HepG2 (cell line): Measurements from ENCODE around the gene ATAD3C. TPM values are rescaled to one million over a fixed set of nuclear protein-coding genes. Genes with fewer than 3 reads are reported as not detected.

Source experiments
- IRF9 ChIP-seq: sonication (generic); formaldehyde crosslinking; IDR thresholded peaks from 2 replicates; pipeline ENCODE4 v1.8.0; 2022; ENCODE audit warnings: missing genetic modification reagents, mild to moderate bottlenecking, borderline replicate concordance
- JUND ChIP-seq: sonication (generic); formaldehyde crosslinking; IDR thresholded peaks from 2 replicates; pipeline ENCODE4 v1.8.0; 2022; ENCODE audit warnings: mild to moderate bottlenecking, missing genetic modification reagents
- MIER3 ChIP-seq: IDR thresholded peaks from 2 replicates; pipeline ENCODE4 v1.6.1; 2016; ENCODE audit warnings: missing compliant biosample characterization, borderline replicate concordance
- MTA3 ChIP-seq: sonication (generic); formaldehyde crosslinking; IDR thresholded peaks from 2 replicates; pipeline ENCODE4 v1.4.0; 2020; ENCODE audit warnings: missing genetic modification reagents
- PHF8 ChIP-seq: sonication (generic); formaldehyde crosslinking; IDR thresholded peaks from 2 replicates; pipeline ENCODE4 v1.5.0; 2020; ENCODE audit warnings: missing genetic modification reagents
- SP2 ChIP-seq: sonication (generic); formaldehyde crosslinking; IDR thresholded peaks from 2 replicates; pipeline ENCODE4 v1.5.1; 2020; ENCODE audit warnings: mild to moderate bottlenecking, missing genetic modification reagents
- SSRP1 ChIP-seq: IDR thresholded peaks from 2 replicates; pipeline ENCODE4 v1.6.1; 2016; ENCODE audit warnings: control low read depth
- ZBTB3 ChIP-seq: sonication (generic); formaldehyde crosslinking; IDR thresholded peaks from 2 replicates; pipeline ENCODE4 v1.4.0; 2020; ENCODE audit warnings: low read depth, mild to moderate bottlenecking, moderate library complexity, missing genetic modification reagents, borderline replicate concordance
- ZC3H4 ChIP-seq: sonication (generic); formaldehyde crosslinking; IDR thresholded peaks from 2 replicates; pipeline ENCODE4 v1.4.0; 2020; ENCODE audit warnings: missing genetic modification reagents, borderline replicate concordance
- ZNF367 ChIP-seq: sonication (generic); formaldehyde crosslinking; IDR thresholded peaks from 2 replicates; pipeline ENCODE4 v1.4.0; 2020; ENCODE audit warnings: missing genetic modification reagents, borderline replicate concordance
- ZNF512B ChIP-seq: sonication (generic); formaldehyde crosslinking; IDR thresholded peaks from 2 replicates; pipeline ENCODE4 v1.5.1; 2020; ENCODE audit warnings: missing genetic modification reagents, mild to moderate bottlenecking, borderline replicate concordance
- ZNF547 ChIP-seq: sonication (generic); formaldehyde crosslinking; IDR thresholded peaks from 2 replicates; pipeline ENCODE4 v1.5.1; 2020; ENCODE audit warnings: mild to moderate bottlenecking, missing genetic modification reagents
- ZNF557 ChIP-seq: sonication (generic); formaldehyde crosslinking; IDR thresholded peaks from 2 replicates; pipeline ENCODE4 v1.4.0; 2020; ENCODE audit warnings: missing genetic modification reagents
- ZNF678 ChIP-seq: sonication (generic); formaldehyde crosslinking; IDR thresholded peaks from 2 replicates; pipeline ENCODE4 v1.4.0; 2020; ENCODE audit warnings: mild to moderate bottlenecking, missing genetic modification reagents
- ZNF772 ChIP-seq: sonication (generic); formaldehyde crosslinking; IDR thresholded peaks from 2 replicates; pipeline ENCODE4 v1.5.0; 2020; ENCODE audit warnings: mild to moderate bottlenecking, missing genetic modification reagents
- polyA plus RNA-seq, 8 experiments: library from polyadenylated mRNA; depleted of rRNA in 3 of 8; stranded (reverse) in 7 of 8; unstranded in 1 of 8; fragments of >200 nt; fragmentation: Illumina TruSeq in 4 of 8; extraction: Trizol in 4 of 8; gene quantifications; 2 replicates each; pipeline versions ENCODE4 v1.2.1 to v1.2.3, GENCODE V29; 2011 to 2016; ENCODE audit warnings: low read depth in 4 of 8, missing spikeins in 1 of 8, mixed read lengths in 1 of 8; ENCODE audit not compliant: insufficient read depth in 1 of 8
- total RNA-seq, 5 experiments: library from RNA; depleted of rRNA; stranded (reverse); fragments of >200 nt; fragmentation: Illumina TruSeq; extraction: Trizol; gene quantifications; 2 replicates each; pipeline ENCODE4 v1.2.3, GENCODE V29; 2016; ENCODE audit warnings: low read depth in 1 of 5
- TF ChIP-seq, protein P1 (sequence below): sonication (generic); formaldehyde crosslinking; IDR thresholded peaks from 2 replicates; pipeline ENCODE4 v1.9.0; 2021; ENCODE audit warnings: missing genetic modification reagents, mild to moderate bottlenecking, borderline replicate concordance
- TF ChIP-seq, protein P2 (sequence below): sonication (generic); formaldehyde crosslinking; conservative IDR thresholded peaks from 2 replicates; pipeline ENCODE4 v1.8.0; 2022; ENCODE audit warnings: low read depth, missing genetic modification reagents
- TF ChIP-seq, protein P3 (sequence below): sonication (generic); formaldehyde crosslinking; conservative IDR thresholded peaks from 2 replicates; pipeline ENCODE4 v1.8.0; 2022; ENCODE audit warnings: missing genetic modification reagents

ATAD3C gene
- total and polyA plus RNA-seq, 2 of the 13 experiments (the other 11 are each of a cell fraction or from before 2014, with no cell fraction given) = 2.4 to 3.2 TPM

DNA sequence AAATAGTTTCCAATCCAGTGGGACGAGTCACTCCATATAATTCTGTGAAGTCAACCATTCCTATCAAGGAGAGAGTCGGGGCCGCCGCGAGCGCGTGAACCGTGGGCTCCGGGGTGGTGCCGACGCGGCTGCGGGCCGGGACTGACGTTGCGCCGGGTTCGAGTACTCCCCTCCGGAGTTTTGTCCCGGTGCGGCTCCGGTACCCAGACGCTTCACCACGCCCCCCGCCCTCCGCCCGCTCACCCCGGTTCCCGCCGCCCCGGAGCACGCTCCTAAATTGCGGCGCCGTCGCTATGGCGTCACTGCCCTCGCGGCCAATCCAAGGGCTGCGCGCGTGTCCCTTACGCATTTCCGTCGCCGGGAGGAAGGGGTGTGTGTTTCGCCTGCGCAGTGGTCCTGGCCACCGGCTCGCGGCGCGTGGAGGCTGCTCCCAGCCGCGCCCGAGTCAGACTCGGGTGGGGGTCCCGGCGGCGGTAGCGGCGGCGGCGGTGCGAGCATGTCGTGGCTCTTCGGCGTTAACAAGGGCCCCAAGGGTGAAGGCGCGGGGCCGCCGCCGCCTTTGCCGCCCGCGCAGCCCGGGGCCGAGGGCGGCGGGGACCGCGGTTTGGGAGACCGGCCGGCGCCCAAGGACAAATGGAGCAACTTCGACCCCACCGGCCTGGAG is 22.0 kb downstream of the ATAD3C start, which contains the start of gene ATAD3B (continued):
- TF ChIP-seq, protein P1, sequence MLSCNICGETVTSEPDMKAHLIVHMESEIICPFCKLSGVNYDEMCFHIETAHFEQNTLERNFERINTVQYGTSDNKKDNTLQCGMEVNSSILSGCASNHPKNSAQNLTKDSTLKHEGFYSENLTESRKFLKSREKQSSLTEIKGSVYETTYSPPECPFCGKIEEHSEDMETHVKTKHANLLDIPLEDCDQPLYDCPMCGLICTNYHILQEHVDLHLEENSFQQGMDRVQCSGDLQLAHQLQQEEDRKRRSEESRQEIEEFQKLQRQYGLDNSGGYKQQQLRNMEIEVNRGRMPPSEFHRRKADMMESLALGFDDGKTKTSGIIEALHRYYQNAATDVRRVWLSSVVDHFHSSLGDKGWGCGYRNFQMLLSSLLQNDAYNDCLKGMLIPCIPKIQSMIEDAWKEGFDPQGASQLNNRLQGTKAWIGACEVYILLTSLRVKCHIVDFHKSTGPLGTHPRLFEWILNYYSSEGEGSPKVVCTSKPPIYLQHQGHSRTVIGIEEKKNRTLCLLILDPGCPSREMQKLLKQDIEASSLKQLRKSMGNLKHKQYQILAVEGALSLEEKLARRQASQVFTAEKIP (CRISPR knock-in tag) = no peak
- no peak for TF ChIP-seq ZNF557 (CRISPR knock-in tag)
- TF ChIP-seq IRF9 (CRISPR knock-in tag) = no peak
- no peak for TF ChIP-seq SSRP1 (CRISPR knock-in tag)
- peak; percentile 32 for TF ChIP-seq PHF8 (CRISPR knock-in tag)
- TF ChIP-seq, protein P2, sequence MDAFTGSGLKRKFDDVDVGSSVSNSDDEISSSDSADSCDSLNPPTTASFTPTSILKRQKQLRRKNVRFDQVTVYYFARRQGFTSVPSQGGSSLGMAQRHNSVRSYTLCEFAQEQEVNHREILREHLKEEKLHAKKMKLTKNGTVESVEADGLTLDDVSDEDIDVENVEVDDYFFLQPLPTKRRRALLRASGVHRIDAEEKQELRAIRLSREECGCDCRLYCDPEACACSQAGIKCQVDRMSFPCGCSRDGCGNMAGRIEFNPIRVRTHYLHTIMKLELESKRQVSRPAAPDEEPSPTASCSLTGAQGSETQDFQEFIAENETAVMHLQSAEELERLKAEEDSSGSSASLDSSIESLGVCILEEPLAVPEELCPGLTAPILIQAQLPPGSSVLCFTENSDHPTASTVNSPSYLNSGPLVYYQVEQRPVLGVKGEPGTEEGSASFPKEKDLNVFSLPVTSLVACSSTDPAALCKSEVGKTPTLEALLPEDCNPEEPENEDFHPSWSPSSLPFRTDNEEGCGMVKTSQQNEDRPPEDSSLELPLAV (CRISPR knock-in tag) = no peak
- no peak for TF ChIP-seq JUND (CRISPR knock-in tag)
- no peak for TF ChIP-seq ZC3H4 (CRISPR knock-in tag)
- no peak for TF ChIP-seq MTA3
- peak; percentile 84 for TF ChIP-seq SP2
- no peak for TF ChIP-seq ZNF367
- 0 out of 2 replicates have a peak, but pooled peaks have one; percentile 26 for TF ChIP-seq MIER3
- TF ChIP-seq ZBTB3 (CRISPR knock-in tag) = no peak
- TF ChIP-seq, protein P3, sequence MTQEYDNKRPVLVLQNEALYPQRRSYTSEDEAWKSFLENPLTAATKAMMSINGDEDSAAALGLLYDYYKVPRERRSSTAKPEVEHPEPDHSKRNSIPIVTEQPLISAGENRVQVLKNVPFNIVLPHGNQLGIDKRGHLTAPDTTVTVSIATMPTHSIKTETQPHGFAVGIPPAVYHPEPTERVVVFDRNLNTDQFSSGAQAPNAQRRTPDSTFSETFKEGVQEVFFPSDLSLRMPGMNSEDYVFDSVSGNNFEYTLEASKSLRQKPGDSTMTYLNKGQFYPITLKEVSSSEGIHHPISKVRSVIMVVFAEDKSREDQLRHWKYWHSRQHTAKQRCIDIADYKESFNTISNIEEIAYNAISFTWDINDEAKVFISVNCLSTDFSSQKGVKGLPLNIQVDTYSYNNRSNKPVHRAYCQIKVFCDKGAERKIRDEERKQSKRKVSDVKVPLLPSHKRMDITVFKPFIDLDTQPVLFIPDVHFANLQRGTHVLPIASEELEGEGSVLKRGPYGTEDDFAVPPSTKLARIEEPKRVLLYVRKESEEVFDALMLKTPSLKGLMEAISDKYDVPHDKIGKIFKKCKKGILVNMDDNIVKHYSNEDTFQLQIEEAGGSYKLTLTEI (CRISPR knock-in tag) = no peak
- no peak for TF ChIP-seq ZNF512B (CRISPR knock-in tag)
- no peak for TF ChIP-seq ZNF547 (CRISPR knock-in tag)
- TF ChIP-seq ZNF678 (CRISPR knock-in tag) = no peak
- peak; percentile 72; the same call in 1 of the 2 replicates for TF ChIP-seq ZNF772 (CRISPR knock-in tag)
